ENCODE results near the gene TNFAIP8.

Gene TNFAIP8

DNA sequence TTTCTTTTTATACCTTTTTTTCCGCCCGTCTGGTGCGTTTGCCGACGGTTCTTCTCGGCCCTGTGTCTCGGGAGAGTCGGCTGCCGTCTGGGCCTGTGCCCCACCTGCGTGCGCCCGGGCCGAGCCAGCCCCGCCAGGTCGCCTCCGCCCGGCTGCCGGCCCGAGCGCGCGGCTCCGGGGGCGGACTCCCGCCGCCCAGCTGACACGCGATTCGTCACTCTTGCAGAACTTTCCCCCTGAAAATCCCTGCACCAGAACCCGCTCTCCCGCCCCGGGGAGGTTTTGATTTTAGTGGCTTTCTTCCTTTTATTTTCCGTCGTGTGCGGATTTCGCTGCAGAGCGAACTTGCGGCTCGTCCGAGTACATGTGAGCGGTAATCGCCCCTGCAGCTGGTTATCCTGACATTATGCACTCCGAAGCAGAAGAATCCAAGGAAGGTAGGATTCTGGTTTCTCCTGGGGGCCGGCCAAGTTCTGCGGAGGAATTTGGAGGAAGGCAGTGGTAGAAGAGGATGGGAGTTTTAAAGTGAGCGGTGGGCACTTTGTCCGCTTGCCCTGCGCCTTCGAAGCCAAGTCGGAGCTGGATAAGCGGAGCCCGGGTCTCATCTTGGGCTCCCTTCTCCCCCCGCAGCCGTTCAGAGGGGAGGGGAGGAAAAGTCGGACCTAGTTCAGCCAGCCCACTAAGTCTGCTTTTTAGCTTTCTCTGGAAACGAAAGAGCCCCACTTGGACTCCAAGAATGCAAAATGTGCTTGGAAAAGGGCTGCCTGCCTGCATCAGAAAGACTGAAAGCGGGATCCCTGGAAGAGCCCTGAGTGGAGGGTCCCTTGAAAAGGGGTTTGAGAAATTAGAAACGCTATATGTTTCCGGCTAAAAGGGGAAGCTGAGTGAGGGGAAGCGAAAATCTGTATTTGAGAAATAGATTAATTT, at the start of gene TNFAIP8:
TSS of gene TNFAIP8 (plus strand) at position 335 of the 927 bp plus-strand sequence. CDS start at position 407, 72 bp downstream.
- DNase-seq (ENCODE audit: low read depth, low spot score): peak; percentile 78

- DNase-seq (ENCODE audit: low read depth, low spot score): no peak
These were observed 48.6 kb upstream of the TNFAIP8 start for GRCh38 chr5:119307170-119307569.

DNA sequence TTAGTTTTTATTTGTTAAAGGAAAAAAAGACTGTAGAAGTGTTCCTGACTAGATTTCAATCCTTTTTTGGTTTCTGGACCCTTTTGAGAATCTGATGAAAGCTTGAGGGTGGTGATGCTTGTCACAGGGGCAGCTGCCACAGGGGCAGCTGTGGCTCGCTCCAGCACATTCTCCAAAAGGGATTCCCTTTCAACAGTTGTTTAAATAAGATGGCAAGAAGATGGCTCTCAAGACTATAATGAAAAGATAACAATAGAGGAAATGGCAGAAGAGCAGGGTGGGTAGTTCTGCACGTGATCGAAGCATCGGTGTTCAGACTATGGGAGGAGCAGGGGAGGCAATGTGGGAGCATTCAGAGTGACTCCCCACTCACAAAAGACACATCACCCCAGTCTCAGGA, 46.5 kb upstream of the TNFAIP8 start:
- DNase-seq (ENCODE audit: low read depth, low spot score): no peak

GRCh38 chr5:119311688-119312087, 44.1 kb upstream of the TNFAIP8 start:
- DNase-seq (ENCODE audit: low read depth, low spot score): no peak

GRCh38 chr5:119312403-119312802, 43.4 kb upstream of the TNFAIP8 start:
- DNase-seq (ENCODE audit: low read depth, low spot score): no peak

DNA sequence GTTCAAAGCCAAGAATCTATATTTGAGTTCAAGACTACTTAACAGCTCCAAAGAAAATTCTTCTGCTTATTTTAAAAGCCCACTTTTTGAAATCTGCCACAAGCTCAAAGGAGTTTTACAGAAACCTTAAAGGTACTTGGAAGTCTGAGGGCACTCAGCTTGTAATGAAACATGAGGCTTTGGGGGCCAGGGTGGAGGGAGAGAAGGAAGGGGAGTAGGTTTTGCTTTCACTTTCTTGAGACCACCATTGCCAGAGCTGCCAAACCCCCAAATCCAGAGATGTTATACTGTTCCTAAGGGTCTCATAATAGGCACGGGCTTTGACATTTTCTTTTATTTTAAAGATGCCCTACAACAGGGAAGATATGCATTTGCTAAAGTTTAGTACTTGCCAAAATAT, 42.6 kb upstream of the TNFAIP8 start:
- DNase-seq (ENCODE audit: low read depth, low spot score): no peak

- no peak for DNase-seq (ENCODE audit: low read depth, low spot score)
These were observed 41.9 kb upstream of the TNFAIP8 start for GRCh38 chr5:119313658-119314605.

DNA sequence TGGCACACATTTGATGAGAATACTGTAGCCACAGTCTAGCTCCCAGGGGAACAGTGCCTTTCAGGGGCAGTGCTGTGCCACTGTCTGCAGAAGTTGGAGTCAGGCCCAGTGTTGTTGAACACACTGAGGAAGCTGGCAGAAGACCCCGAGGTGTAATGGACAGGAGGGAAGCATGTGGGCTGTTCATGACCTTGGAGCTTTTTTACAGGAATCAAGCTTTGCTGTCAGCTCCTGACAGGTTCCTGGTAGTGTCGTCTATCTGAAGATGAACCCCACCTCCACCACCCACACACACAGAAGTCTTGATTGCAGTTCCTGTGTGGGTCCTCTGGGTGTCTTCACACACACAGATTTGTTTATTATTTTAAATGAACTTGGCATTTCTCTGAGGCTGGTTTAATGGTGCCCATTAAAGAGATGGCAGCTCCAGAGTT, 40.3 kb upstream of the TNFAIP8 start:
- DNase-seq (ENCODE audit: low read depth, low spot score): no peak

DNA sequence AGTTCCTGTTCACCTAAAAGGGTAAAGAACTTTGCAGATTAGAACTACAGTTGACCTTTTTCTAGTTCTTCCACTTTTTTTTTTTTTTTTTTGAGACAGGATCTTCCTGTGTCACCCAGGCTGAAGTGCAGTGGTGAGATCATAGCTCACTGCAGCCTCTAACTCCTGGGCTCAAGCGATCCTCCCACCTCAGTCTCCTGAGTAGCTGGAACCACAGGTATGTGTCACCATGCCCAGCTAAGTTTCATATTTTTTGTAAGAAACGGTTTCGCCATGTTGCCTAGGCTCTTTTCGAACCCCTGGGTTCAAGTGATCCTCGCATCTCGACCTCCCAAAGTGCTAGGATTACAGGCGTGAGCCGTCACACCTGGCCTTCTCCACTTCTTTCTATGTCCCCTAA, 39.7 kb upstream of the TNFAIP8 start:
- DNase-seq (ENCODE audit: low read depth, low spot score): no peak

- DNase-seq (ENCODE audit: low read depth, low spot score): no peak
These were observed 38.9 kb upstream of the TNFAIP8 start for GRCh38 chr5:119316906-119317305.

- no peak for DNase-seq (ENCODE audit: low read depth, low spot score)
These were observed 37.4 kb upstream of the TNFAIP8 start for GRCh38 chr5:119318256-119318894.

DNA sequence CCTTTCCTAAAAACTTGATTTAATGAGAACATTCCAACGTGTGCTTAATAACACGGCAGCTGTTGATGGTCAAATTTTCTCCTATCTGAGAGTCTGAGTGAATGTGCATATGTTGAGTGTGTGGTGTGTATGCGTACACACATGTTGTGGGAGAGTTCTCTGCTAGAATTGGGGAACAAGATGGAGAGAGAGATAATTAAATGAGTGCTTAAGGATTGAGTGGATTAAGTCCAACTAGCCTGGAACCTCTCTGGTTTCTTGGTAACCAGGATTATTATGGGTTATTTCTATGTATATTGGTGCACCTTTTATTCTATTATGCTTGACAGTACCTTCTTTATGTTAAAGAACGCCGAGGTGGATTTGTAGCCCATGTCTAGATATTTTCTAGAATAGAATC, 36.4 kb upstream of the TNFAIP8 start:
- DNase-seq (ENCODE audit: low read depth, low spot score): no peak

- no peak for DNase-seq (ENCODE audit: low read depth, low spot score)
These were observed 35.9 kb upstream of the TNFAIP8 start for GRCh38 chr5:119319890-119320289.

- no peak for DNase-seq (ENCODE audit: low read depth, low spot score)
These were observed 34.1 kb upstream of the TNFAIP8 start for GRCh38 chr5:119321569-119322311.

DNA sequence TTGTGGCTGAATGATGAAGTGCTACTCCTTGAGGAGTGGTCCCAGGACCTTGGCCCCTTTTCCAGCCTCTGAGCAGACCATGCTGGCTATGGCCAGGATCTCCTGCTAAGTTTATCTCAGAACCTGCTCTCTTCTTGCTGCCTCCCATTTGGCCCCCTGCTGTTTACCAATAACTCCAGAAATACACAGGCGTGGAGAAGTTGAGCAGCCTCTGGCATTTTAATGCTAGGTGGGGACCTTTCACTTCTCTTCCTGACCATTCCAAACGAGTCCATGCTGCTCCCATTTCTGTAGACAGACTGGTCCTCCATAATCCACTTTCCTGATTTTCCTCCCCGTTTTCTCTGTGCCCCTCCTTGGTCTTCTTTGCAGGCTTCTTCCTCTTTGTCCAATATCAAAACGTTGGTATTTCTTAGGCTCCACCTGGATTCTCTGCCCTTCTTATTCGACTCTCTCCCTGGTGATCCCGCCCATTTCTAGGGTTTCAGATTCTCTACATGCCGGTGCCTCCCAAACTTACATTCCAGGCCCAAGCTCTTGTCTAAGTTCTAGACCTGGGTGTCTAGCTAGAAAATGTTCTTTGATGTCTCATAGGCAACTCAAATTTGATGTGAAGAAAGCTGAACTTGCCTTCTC, 33.4 kb upstream of the TNFAIP8 start:
- DNase-seq (ENCODE audit: low read depth, low spot score): no peak

- no peak for DNase-seq (ENCODE audit: low read depth, low spot score)
These were observed 32.8 kb upstream of the TNFAIP8 start for GRCh38 chr5:119322948-119323537.

DNA sequence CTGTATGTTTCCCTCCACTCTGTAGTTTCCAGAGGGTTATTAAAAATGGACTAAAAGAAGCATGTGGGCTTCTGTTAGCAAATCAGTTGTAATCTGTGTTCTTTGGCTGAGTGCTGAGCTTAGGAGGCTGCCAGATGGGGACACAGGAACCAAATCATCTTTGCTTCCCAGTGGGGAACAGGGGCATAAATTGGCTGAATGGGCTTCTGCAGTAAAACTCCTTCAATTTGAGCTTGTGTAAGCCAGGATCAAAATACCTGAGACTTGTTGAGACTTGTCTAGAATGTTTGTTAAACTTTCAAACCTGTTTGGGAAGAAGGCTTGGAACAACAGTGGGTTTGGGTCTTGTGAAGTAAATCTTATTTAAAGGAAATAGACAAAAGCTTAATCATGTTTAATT, 32.2 kb upstream of the TNFAIP8 start:
- DNase-seq (ENCODE audit: low read depth, low spot score): no peak

DNA sequence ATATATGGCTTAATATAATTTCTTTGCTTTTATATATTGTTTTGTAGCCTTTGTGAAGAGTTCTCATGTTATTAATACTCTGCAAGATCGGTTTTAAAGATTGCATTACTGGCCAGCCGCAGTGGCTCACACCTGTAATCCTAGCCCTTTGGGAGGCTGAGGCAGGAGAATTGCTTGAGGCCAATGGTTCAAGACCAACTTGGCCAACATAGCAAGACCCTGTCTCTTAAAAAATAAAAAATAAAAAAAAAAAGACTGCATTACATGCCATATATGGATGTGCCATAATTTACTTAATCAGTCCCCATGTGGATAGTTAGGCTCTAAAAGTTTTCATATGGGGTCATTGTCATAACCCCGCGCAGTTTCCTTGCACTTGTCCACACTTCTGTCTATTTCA, 31.0 kb upstream of the TNFAIP8 start:
- DNase-seq (ENCODE audit: low read depth, low spot score): no peak

DNA sequence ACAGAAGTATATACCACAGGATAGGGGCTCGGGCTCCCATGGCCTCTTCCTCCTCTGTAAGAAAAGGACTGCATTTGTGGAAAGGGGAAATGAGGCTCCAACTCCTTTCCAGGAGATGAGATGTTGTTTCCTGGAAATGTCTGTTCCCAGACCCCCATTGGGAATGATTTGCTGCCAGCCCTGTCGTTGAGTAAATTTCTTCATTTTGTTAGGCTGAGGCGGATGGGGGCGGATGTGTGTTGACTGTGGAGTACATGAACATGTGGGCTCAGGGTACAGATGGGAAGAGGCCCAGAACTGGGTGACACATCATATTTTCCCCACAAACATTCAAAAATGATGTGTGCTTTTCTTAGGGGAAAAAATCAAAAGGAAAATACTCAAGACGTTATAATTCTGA, 28.8 kb upstream of the TNFAIP8 start:
- DNase-seq (ENCODE audit: low read depth, low spot score): no peak
